OCI-LY7 (cell line): ENCODE results near the gene YKT6. TPM values are rescaled to one million over a fixed set of nuclear protein-coding genes. Genes with fewer than 3 reads are reported as not detected.

ENCODE experiments used
- BruUV-seq: library from RNA; stranded (reverse); fragments of 400-500 nt; replicated peaks from 2 replicates; lab custom pipeline; 2021; lab: Mats Ljungman, UMichigan
- CTCF ChIA-PET: fragments of 300-600 bp; sonication (Branson Sonifier 250); formaldehyde crosslinking; loops from one replicate; lab custom pipeline; 2022; ENCODE audit warnings: antibody characterized with exemption; ENCODE audit not compliant: unreplicated experiment; lab: Charles Lee
- POLR2A ChIA-PET: fragments of 300-600 bp; sonication (Branson Sonifier 250); formaldehyde crosslinking; loops from one replicate; lab custom pipeline; 2022; ENCODE audit warnings: antibody characterized with exemption; lab: Charles Lee
- DNase-seq: peaks from one replicate; pipeline ENCODE4 v3.0.0-alpha.2; 2015; ENCODE audit warnings: low spot score
- H2AFZ ChIP-seq: fragments of 200-600 bp; sonication (generic), shearing (Covaris generic); 2 replicates; pipeline ENCODE4 v1.6.1; 2014; ENCODE audit warnings: mild to moderate bottlenecking, antibody characterized with exemption, low read length, moderate library complexity
- H3K27ac ChIP-seq: fragments of 200-600 bp; sonication (generic); 2 replicates; pipeline ENCODE4 v1.5.1; 2014; ENCODE audit warnings: mixed run types, low read depth, mild to moderate bottlenecking, moderate library complexity, low read length, inconsistent platforms; ENCODE audit not compliant: poor library complexity, severe bottlenecking
- H3K36me3 ChIP-seq: fragments of 200-600 bp; sonication (generic); 2 replicates; pipeline ENCODE4 v1.6.1; 2014; ENCODE audit warnings: mild to moderate bottlenecking, antibody characterized with exemption, low read length, moderate library complexity, mixed read lengths; ENCODE audit not compliant: insufficient read depth
- H3K4me1 ChIP-seq: fragments of 200-600 bp; sonication (generic); 2 replicates; pipeline ENCODE4 v1.5.1; 2014; ENCODE audit warnings: mild to moderate bottlenecking, low read length; ENCODE audit not compliant: insufficient read depth, poor library complexity, severe bottlenecking
- H3K4me2 ChIP-seq: fragments of 200-600 bp; sonication (generic); 2 replicates; pipeline ENCODE4 v1.6.1; 2014; ENCODE audit warnings: mild to moderate bottlenecking, low read length
- H3K4me3 ChIP-seq: fragments of 200-600 bp; sonication (generic); 2 replicates; pipeline ENCODE4 v1.5.1; 2014; ENCODE audit warnings: mild to moderate bottlenecking, low read depth, low read length; ENCODE audit not compliant: poor library complexity, severe bottlenecking
- H3K79me2 ChIP-seq: fragments of 200-600 bp; sonication (generic); 2 replicates; pipeline ENCODE4 v1.6.1; 2016; ENCODE audit warnings: low read depth, mild to moderate bottlenecking, low read length, moderate library complexity, mixed read lengths; ENCODE audit not compliant: insufficient read depth
- H3K9me2 ChIP-seq: fragments of 200-600 bp; sonication (generic); 2 replicates; pipeline ENCODE4 v1.6.1; 2016; ENCODE audit warnings: mild to moderate bottlenecking, low read length, mixed read lengths; ENCODE audit not compliant: insufficient read depth
- H3K9me3 ChIP-seq: fragments of 200-600 bp; sonication (generic); 2 replicates; pipeline ENCODE4 v1.6.1; 2014; ENCODE audit warnings: mild to moderate bottlenecking, mixed run types, low read length, mixed read lengths
- H4K20me1 ChIP-seq: fragments of 200-600 bp; sonication (generic); 2 replicates; pipeline ENCODE4 v1.6.1; 2014; ENCODE audit warnings: mild to moderate bottlenecking, antibody characterized with exemption, low read length, moderate library complexity, mixed read lengths; ENCODE audit not compliant: insufficient read depth
- EZH2phosphoT487 ChIP-seq: fragments of 200-600 bp; sonication (generic); IDR thresholded peaks from 2 replicates; pipeline ENCODE4 v1.6.1; 2018; ENCODE audit warnings: low read depth, borderline replicate concordance, mild to moderate bottlenecking, mixed run types, antibody characterized with exemption, low read length, moderate library complexity, mixed read lengths
- intact Hi-C: fragments of 100-400 bp; cut with micrococcal nuclease; formaldehyde crosslinking; loops from one replicate; pipeline ENCODE4 v1.10.0; 2022; ENCODE audit not compliant: unreplicated experiment
- total RNA-seq, 2 experiments: library from RNA; depleted of rRNA in 1 of 2; stranded (reverse); fragments of >200 nt in 1 of 2; shearing (Covaris generic) in 1 of 2; gene quantifications; 2 replicates each; pipeline ENCODE4 v1.2.3, GENCODE V29; 2014 to 2022
- TF ChIP-seq, protein P1 (sequence below): fragments of 200-600 bp; sonication (generic); conservative IDR thresholded peaks from 2 replicates; pipeline ENCODE4 v1.5.1; 2014; ENCODE audit warnings: mild to moderate bottlenecking, antibody characterized with exemption, low read length, moderate library complexity, mixed read lengths

Gene YKT6
- total RNA-seq, 2 experiments from 2014 or later, result 50.6 to 74.2 TPM

DNA sequence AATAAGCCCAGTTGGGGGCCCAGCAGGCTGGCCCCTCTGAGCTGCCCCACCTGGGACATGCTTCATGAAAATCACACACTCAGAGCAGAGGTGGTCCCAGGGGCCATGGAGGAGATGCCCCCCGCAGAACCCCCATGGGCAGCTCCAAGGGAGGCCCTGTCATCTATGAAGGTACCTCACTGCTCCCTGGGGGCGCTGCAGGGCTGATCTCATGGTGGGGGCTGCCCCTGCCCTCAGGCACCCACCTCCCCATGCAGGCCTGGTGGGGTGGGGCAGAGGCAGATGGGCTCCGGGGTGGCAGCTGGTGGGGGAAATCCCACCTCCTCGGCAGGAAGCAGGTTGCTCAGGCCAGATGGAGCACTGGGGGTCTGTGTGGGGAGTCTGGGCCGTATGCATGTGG is 60.5 kb downstream of the YKT6 start:
- ChIA-PET CTCF (no interaction called here), POLR2A (interaction anchor here (1.0 kb wide), 1 partner anchor 304 kb away, joined by 3 read pairs; no protein-coding TSS in a partner anchor)
- H4K20me1 ChIP-seq, result no peaks in the 10 kb centered on the region
- H3K36me3 ChIP-seq, result no peaks in the 10 kb centered on the region
- no peaks in the 10 kb centered on the region for H3K9me3 ChIP-seq
- no TSS peak for BruUV-seq
- DNase-seq, result peak; percentile 14
- intact Hi-C loops, result no loop called here
- H3K4me1 ChIP-seq, result peaks cover 14% of the 10 kb centered on the region
- no peak for TF ChIP-seq EZH2phosphoT487
- TF ChIP-seq, protein P1, sequence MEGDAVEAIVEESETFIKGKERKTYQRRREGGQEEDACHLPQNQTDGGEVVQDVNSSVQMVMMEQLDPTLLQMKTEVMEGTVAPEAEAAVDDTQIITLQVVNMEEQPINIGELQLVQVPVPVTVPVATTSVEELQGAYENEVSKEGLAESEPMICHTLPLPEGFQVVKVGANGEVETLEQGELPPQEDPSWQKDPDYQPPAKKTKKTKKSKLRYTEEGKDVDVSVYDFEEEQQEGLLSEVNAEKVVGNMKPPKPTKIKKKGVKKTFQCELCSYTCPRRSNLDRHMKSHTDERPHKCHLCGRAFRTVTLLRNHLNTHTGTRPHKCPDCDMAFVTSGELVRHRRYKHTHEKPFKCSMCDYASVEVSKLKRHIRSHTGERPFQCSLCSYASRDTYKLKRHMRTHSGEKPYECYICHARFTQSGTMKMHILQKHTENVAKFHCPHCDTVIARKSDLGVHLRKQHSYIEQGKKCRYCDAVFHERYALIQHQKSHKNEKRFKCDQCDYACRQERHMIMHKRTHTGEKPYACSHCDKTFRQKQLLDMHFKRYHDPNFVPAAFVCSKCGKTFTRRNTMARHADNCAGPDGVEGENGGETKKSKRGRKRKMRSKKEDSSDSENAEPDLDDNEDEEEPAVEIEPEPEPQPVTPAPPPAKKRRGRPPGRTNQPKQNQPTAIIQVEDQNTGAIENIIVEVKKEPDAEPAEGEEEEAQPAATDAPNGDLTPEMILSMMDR, result peak; percentile 29; the same call in 1 of the 2 replicates
- no peak overlapping the region for H3K27ac ChIP-seq
- no peak overlapping the region for H2AFZ ChIP-seq
- no peak overlapping the region for H3K4me3 ChIP-seq
- no peak overlapping the region for H3K4me2 ChIP-seq
- no peaks in the 10 kb centered on the region for H3K79me2 ChIP-seq
- no peaks in the 10 kb centered on the region for H3K9me2 ChIP-seq

DNA sequence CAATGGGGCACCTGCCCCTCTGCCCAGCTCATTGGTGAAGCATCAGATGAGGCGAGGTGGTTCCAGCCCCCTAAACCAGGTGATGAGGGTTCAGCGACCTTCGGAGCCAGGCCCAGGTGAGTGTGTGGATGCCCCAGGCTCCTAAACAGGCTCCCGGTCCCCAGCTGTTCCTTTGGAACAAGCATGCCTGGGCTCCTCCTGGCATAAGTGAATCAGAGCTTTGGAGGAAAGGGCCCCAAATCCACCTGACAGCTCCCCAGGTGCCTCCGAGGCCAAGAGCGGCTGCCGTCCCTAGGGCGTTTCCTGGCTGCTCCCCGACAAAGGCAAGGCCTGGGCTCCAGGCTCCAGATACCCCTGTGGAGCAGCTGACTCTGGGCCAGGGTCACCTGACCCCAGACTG is 61.3 kb downstream of the YKT6 start:
- no peak for TF ChIP-seq EZH2phosphoT487
- TF ChIP-seq, protein P1, result no peak
- Histone ChIP-seq H3K4me3 (no peak overlapping the region), H3K36me3 (no peaks in the 10 kb centered on the region), H2AFZ (no peak overlapping the region), H3K27ac (no peak overlapping the region), H3K4me1 (peaks cover 14% of the 10 kb centered on the region), H3K9me3 (no peaks in the 10 kb centered on the region), H3K79me2 (no peaks in the 10 kb centered on the region), H3K9me2 (no peaks in the 10 kb centered on the region), H4K20me1 (no peaks in the 10 kb centered on the region), H3K4me2 (no peak overlapping the region)
- DNase-seq, result no peak
- ChIA-PET CTCF (no interaction called here), POLR2A (interaction anchor here (0.5 to 1.0 kb wide), 2 partner anchors 117 to 303 kb away, joined by 3 to 4 read pairs; no protein-coding TSS in a partner anchor)
- intact Hi-C loops, result no loop called here
- BruUV-seq, result no TSS peak

DNA sequence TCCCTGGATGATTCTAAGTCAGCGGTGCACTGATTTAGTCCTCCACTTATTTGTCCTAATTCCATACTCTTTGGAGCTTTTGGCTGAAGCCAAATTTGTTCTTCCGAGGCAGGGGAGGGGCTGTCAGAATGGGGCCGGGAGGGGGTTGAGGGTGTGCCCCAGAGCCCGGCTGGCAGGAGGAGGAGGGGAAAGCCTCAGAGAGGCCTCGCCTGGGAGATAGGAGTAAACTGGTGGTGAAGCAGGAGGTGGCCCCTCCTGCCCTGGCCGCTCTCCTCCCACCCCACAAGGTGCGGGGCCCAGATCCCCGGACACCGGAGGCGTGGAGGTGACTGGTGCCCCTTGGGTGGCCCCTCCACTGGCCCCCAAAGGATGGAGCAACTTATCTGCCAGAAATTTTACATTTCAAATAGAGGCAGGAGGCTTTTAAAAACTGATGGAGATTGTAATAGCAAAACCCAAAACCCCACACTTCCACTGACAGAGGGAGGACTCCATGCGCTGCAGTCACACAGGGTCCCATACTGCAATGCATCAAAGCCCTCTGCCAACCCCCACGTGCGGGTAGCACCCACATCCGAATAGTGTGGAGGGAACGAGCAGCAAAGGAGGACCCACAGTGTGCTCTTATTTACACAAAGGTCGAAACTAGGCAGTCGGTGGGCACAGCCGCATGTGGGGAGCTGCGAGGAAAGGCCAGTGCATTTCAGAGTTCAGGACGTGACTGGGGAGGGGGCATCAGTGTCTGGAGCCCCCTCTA is 62.7 kb downstream of the YKT6 start:
- H4K20me1 ChIP-seq, result no peaks in the 10 kb centered on the region
- H3K9me2 ChIP-seq, result no peaks in the 10 kb centered on the region
- TF ChIP-seq EZH2phosphoT487, result no peak
- TF ChIP-seq, protein P1, result no peak
- ChIA-PET CTCF (no interaction called here), POLR2A (no interaction called here)
- no peaks in the 10 kb centered on the region for H3K9me3 ChIP-seq
- H3K4me1 ChIP-seq, result peaks cover 1% of the 10 kb centered on the region
- H3K4me3 ChIP-seq, result no peak overlapping the region
- no peaks in the 10 kb centered on the region for H3K36me3 ChIP-seq
- no TSS peak for BruUV-seq
- no peak overlapping the region for H2AFZ ChIP-seq
- no peaks in the 10 kb centered on the region for H3K79me2 ChIP-seq
- H3K27ac ChIP-seq, result no peak overlapping the region
- intact Hi-C loops, result no loop called here
- DNase-seq, result no peak
- no peak overlapping the region for H3K4me2 ChIP-seq
